ENCODE data around the gene FAAH2.
"Not testable (repeated sequence)": the region's sequence is repeated elsewhere in the genome, so short reads cannot be mapped to it uniquely, and the experiment has no call there.

The FAAH2 gene

GRCh38 chrX:57380026-57380796 lies 93.7 kb downstream of the FAAH2 start:
- no peak for DNase-seq

- DNase-seq = not testable (repeated sequence)
Observed at GRCh38 chrX:57394162-57394561, 107.7 kb downstream of the FAAH2 start.

DNA sequence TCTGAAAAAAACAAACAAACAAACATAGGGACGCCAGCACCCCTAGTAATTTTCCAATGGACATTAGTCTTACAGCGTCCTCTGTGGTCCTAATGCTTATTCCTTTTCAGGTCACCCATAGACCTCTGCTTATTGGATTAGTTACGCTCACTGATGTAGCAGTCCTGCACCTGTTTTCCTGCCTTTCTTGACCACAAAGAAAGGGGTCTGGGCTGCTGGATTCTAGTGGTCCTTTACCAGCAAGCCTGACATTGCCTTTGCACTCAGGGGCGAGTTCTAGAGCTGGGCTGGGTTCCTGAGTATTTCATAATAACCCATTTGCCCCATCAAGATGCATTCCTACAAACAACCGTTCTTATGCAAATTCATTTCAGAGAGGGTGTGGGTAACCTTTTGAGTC lies 116.7 kb downstream of the FAAH2 start:
- DNase-seq = not testable (repeated sequence)

- DNase-seq = no peak
Observed at GRCh38 chrX:57406149-57406548, 119.6 kb downstream of the FAAH2 start.

DNA sequence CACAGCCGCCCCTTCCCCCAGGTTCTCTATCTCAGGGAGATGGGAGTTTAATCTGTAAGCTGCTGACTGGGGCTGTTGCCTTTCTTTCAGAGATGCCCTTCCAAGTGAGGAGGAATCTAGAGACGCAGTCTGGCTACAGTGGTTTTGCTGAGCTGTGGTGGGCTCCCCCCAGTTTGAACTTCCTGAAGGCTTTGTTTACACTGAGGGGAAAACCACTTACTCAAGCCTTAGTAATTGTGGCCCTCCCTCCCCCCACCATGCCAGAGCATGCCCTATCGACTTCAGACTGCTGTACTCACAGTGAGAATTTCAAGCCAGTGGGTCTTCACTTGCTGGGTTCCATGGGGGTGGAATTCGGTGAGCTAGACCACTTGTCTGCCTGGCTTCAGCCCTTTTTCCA lies 131.3 kb downstream of the FAAH2 start:
- no peak for DNase-seq

GRCh38 chrX:57422289-57422688 lies 135.8 kb downstream of the FAAH2 start:
- DNase-seq = no peak

DNA sequence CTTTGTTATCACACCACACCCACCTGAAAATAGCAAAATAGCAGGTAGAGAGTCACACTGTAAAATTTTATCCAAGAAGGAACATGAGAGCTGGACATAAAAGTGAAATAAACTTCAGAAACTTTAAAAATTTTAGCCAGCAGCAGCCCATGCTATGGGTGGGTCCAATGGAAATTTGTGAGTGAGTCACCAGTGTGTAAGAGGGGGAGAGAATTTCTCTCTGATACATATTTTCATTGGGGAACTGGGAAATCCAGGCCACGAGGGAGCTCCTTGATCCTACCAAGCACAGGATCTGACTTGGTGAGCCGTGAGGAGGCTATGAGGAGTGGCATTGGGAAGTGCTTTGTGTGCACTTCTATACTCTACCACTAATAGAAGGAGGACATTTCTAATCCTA lies 136.3 kb downstream of the FAAH2 start:
- DNase-seq = no peak

DNA sequence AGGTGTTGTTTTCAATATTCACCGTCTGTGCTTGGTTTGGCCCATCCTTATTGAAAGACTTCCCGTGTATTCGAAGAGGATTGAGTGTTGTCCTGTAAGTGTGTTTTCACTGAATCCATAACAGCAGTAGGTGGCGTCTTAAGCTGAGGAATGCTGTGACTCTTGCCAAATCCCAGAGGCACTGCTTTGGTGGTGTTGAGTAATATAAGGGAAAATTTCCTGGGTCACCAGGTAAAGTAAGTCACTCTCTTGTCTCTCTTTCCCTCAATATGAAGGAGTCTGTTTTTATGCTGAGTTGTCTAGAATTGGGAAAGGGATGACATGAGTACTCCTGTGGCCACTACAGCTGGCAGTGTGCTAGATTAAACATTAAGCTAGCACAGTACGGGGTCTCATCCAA lies 158.6 kb downstream of the FAAH2 start:
- no peak for DNase-seq

GRCh38 chrX:57445832-57446231 lies 159.3 kb downstream of the FAAH2 start:
- DNase-seq = no peak

DNA sequence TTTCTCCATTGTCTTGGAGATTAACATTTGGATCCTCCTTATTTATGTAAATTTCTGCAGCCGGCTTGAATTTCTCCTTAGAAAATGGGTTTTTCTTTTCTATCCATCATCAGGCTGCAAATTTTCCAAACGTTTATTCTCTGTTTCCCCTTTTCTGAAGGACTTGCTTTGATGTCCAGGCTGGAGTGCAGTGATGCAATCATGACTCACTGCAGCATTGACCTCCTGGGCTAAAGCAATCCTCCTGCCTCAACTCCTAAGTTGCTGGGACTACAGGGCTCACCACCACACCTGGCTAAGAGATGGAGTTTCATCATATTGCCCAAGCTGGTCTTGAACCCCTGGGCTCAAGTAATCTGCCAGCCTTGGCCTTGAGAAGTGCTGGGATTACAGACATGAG lies 161.3 kb downstream of the FAAH2 start:
- DNase-seq = no peak

GRCh38 chrX:57451426-57452020 lies 165.0 kb downstream of the FAAH2 start:
- DNase-seq = no peak

DNA sequence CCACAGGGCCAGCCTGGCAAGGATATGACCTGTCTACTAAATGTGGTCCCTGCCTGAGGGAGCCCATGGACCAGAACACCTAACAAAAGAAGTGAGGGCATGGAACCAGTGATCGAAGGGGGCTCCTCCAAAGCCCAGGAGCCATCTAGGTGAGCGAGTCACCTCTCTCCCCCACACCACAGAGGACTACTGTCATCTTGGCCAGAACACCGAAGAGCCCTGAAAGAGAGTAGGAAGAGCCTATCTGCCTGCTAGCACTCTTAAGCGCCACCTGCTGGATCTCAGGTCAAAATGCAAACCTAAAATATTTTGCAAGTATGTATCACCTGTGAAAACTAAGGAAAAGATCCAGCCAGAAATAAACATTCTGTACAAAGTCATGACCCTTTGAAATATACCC lies 167.4 kb downstream of the FAAH2 start:
- DNase-seq = no peak

DNA sequence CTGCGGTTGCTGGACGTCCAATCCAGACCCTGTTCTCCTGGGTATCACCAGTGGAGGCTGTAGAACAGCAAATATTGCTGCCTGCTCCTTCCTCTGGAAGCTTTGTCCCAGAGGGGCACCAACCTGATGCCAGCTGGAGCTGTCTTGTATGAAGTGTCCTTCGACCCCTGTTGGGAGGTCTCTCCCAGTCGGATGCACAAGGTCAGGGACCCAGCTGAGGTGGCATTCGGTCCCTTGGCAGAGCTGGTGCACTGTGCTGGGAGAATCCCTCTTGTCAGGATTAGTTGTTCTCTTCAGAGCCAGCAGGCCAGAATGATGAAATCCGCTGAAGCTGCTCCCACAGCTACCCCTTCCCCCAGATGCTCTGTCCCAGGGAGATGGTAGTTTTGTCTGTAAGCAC lies 195.0 kb downstream of the FAAH2 start:
- DNase-seq = no peak

- no peak for DNase-seq
Observed at GRCh38 chrX:57516491-57516890, 230.0 kb downstream of the FAAH2 start.

DNA sequence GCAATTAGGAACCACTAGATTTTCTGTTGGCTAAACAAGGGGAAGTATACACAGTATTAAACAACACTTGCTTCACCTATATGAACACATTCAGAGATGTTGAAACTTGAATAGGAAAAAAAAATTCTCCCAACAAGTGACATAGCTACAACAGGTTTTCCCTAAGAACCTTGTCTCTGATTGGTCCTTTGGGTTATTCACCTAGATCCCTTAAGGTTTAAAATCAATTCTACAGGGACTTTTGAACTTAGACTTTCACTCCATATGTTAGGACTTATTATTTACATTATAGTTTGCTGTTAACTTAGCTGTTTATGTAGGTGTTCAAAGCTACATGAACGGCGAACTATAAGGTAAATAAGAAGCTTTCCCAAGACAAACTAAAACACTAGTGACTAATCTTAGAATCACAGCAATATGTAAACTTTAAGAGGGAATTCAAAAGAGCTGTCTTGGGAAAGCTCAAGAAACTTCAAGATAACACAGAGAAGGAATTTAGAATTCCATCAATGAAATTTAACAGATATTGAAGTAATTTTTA lies 233.1 kb downstream of the FAAH2 start:
- no peak for DNase-seq

DNA sequence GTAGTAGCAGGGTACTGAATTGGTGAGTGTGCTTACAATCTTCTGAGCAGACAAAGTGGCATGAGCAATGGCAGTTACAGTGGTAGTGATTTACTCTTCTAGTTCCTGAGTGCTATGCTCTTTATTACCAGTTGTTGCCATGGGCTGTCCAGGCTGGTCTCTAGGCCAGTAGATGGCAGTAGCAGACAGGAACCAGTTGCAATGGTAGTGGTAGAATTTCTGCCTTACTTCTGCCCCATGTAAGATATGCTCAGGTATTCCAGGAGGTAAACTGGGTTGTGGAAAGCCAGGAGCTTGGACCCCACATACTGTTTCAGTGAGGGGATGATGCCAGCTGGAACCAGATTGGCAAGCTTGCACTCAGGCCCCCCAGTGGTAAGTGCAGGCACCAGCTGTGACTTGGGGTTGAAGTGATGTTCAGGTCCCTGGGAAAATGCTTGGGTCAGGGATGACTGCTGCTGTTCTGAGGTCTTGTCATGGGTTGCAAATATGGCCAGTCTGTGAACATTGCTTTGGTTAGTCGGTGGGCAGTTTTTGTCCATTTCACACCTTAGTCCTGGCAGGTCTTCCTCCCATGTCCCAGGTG lies 242.3 kb downstream of the FAAH2 start:
- no peak for DNase-seq

All from DMS79 (cell line).